ENCODE measurements around the gene KSR1. TPM values are rescaled to one million over a fixed set of nuclear protein-coding genes. Genes with fewer than 3 reads are reported as not detected.
"Not testable (repeated sequence)": the region's sequence is repeated elsewhere in the genome, so short reads cannot be mapped to it uniquely, and the experiment has no call there.

The KSR1 gene
- polyA plus RNA-seq, 1 donor from 2014 or later, result 9.2 TPM

DNA sequence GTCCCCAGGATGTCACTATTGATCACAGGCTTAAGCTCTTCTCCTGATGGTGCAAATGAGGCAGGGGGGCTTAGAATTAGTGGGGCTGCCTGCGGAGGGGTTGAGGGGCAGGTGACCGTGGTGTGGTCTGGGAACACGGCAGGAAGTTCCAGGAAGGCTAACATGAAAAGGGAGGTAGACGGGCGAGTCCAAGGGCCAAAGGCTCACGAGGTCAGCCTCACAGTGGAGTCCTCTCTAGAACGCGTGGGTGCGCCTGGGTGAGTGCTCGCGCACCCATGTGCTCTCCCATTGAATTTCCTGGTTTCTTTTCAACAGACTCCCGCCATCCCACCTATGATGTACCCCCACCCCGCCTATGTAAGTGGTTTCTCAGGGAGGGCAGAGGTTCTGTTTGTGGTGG lies 190.0 kb downstream of the KSR1 start:
- H3K4me2 ChIP-seq (ENCODE audit: low read length), result no peak overlapping the region
- H3K79me2 ChIP-seq (replicated peaks; ENCODE audit: insufficient read depth, low read length), result no peaks in the 10 kb centered on the region
- H2AFZ ChIP-seq (ENCODE audit: low read depth, low read length), result no peak overlapping the region
- no peaks in the 10 kb centered on the region for H3K9me3 ChIP-seq (ENCODE audit: low read length)
- no peaks in the 10 kb centered on the region for H3K36me3 ChIP-seq (ENCODE audit: insufficient read depth, low read length)
- TF ChIP-seq POLR2AphosphoS5 (IDR thresholded peaks at IDR 0.05), result no peak
- TF ChIP-seq RAD21 (conservative IDR thresholded peaks at IDR 0.05), result no peak
- no peaks in the 10 kb centered on the region for H3K9me2 ChIP-seq (ENCODE audit: insufficient read depth, low read length)
- no peak overlapping the region for H3K27ac ChIP-seq (ENCODE audit: low read length)
- no peak overlapping the region for H3K4me3 ChIP-seq (ENCODE audit: low read length)
- no peaks in the 10 kb centered on the region for H3F3A ChIP-seq (ENCODE audit: insufficient read depth, low read length, poor library complexity, severe bottlenecking)
- H3K9ac ChIP-seq (ENCODE audit: low read length), result no peak overlapping the region
- H3K27me3 ChIP-seq (ENCODE audit: insufficient read depth, low read depth, low read length), result no peaks in the 10 kb centered on the region
- no peaks in the 10 kb centered on the region for H4K20me1 ChIP-seq (ENCODE audit: insufficient read depth)

DNA sequence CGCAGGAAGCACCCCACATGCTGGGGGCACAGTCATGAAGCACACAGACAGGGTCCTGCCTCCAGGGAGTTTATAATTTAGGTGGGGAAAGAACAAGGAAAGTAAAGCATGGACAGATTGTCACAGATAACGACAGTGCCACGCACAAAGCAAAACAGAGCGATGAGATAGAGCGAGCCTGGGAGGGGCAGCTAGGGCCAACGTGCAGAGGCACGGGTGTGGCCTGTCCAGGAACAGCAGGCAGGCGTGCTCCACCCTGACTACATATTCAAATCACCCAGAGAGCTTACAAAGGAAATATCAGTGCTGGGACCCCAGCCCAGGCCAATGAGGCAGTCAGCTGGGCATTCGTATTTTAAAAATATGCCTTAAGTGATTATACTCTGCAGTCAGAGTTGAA lies 191.5 kb downstream of the KSR1 start:
- no peaks in the 10 kb centered on the region for H3K9me3 ChIP-seq (ENCODE audit: low read length)
- H3K36me3 ChIP-seq (ENCODE audit: insufficient read depth, low read length), result no peaks in the 10 kb centered on the region
- no peaks in the 10 kb centered on the region for H3K9me2 ChIP-seq (ENCODE audit: insufficient read depth, low read length)
- no peak overlapping the region for H3K27ac ChIP-seq (ENCODE audit: low read length)
- H3K4me2 ChIP-seq (ENCODE audit: low read length), result no peak overlapping the region
- H3K27me3 ChIP-seq (ENCODE audit: insufficient read depth, low read depth, low read length), result no peaks in the 10 kb centered on the region
- no peak overlapping the region for H2AFZ ChIP-seq (ENCODE audit: low read depth, low read length)
- TF ChIP-seq, protein P1, sequence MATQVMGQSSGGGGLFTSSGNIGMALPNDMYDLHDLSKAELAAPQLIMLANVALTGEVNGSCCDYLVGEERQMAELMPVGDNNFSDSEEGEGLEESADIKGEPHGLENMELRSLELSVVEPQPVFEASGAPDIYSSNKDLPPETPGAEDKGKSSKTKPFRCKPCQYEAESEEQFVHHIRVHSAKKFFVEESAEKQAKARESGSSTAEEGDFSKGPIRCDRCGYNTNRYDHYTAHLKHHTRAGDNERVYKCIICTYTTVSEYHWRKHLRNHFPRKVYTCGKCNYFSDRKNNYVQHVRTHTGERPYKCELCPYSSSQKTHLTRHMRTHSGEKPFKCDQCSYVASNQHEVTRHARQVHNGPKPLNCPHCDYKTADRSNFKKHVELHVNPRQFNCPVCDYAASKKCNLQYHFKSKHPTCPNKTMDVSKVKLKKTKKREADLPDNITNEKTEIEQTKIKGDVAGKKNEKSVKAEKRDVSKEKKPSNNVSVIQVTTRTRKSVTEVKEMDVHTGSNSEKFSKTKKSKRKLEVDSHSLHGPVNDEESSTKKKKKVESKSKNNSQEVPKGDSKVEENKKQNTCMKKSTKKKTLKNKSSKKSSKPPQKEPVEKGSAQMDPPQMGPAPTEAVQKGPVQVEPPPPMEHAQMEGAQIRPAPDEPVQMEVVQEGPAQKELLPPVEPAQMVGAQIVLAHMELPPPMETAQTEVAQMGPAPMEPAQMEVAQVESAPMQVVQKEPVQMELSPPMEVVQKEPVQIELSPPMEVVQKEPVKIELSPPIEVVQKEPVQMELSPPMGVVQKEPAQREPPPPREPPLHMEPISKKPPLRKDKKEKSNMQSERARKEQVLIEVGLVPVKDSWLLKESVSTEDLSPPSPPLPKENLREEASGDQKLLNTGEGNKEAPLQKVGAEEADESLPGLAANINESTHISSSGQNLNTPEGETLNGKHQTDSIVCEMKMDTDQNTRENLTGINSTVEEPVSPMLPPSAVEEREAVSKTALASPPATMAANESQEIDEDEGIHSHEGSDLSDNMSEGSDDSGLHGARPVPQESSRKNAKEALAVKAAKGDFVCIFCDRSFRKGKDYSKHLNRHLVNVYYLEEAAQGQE (IDR thresholded peaks at IDR 0.05; ENCODE audit: borderline replicate concordance), result no peak
- TF ChIP-seq MXI1 (conservative IDR thresholded peaks at IDR 0.05; ENCODE audit: poor library complexity, severe bottlenecking), result no peak
- no peak for TF ChIP-seq EZH2 (IDR thresholded peaks at IDR 0.05; ENCODE audit: borderline replicate concordance, insufficient read depth, low read length, poor library complexity, severe bottlenecking)
- no peak for TF ChIP-seq RAD21 (conservative IDR thresholded peaks at IDR 0.05)
- TF ChIP-seq SMC3 (conservative IDR thresholded peaks at IDR 0.05; ENCODE audit: poor library complexity), result no peak
- no peak for TF ChIP-seq EP300 (conservative IDR thresholded peaks at IDR 0.05; ENCODE audit: poor library complexity, severe bottlenecking)
- no peak for TF ChIP-seq POLR2AphosphoS5 (IDR thresholded peaks at IDR 0.05)
- TF ChIP-seq, protein P2, sequence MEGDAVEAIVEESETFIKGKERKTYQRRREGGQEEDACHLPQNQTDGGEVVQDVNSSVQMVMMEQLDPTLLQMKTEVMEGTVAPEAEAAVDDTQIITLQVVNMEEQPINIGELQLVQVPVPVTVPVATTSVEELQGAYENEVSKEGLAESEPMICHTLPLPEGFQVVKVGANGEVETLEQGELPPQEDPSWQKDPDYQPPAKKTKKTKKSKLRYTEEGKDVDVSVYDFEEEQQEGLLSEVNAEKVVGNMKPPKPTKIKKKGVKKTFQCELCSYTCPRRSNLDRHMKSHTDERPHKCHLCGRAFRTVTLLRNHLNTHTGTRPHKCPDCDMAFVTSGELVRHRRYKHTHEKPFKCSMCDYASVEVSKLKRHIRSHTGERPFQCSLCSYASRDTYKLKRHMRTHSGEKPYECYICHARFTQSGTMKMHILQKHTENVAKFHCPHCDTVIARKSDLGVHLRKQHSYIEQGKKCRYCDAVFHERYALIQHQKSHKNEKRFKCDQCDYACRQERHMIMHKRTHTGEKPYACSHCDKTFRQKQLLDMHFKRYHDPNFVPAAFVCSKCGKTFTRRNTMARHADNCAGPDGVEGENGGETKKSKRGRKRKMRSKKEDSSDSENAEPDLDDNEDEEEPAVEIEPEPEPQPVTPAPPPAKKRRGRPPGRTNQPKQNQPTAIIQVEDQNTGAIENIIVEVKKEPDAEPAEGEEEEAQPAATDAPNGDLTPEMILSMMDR (IDR thresholded peaks at IDR 0.05; ENCODE audit: poor library complexity, severe bottlenecking), result no peak
- no peak for TF ChIP-seq TAF1 (IDR thresholded peaks at IDR 0.05; ENCODE audit: low read depth)
- no peak overlapping the region for H3K4me3 ChIP-seq (ENCODE audit: low read length)
- H3F3A ChIP-seq (ENCODE audit: insufficient read depth, low read length, poor library complexity, severe bottlenecking), result no peaks in the 10 kb centered on the region
- H4K20me1 ChIP-seq (ENCODE audit: insufficient read depth), result no peaks in the 10 kb centered on the region
- H3K79me2 ChIP-seq (replicated peaks; ENCODE audit: insufficient read depth, low read length), result no peaks in the 10 kb centered on the region
- no peak overlapping the region for H3K9ac ChIP-seq (ENCODE audit: low read length)

DNA sequence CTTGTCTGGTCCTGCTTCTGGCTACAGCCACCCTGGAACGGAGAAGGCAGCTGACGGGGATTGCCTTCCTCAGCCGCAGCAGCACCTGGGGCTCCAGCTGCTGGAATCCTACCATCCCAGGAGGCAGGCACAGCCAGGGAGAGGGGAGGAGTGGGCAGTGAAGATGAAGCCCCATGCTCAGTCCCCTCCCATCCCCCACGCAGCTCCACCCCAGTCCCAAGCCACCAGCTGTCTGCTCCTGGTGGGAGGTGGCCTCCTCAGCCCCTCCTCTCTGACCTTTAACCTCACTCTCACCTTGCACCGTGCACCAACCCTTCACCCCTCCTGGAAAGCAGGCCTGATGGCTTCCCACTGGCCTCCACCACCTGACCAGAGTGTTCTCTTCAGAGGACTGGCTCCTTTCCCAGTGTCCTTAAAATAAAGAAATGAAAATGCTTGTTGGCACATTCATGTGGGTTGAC lies 192.9 kb downstream of the KSR1 start:
- H2AFZ ChIP-seq (ENCODE audit: low read depth, low read length); H3F3A ChIP-seq (ENCODE audit: insufficient read depth, low read length, poor library complexity, severe bottlenecking): not testable (repeated sequence)

More for the DNA sequence above, 192.9 kb downstream of the KSR1 start:
- H3K9ac ChIP-seq (ENCODE audit: low read length); H3K4me3 ChIP-seq (ENCODE audit: low read length); H4K20me1 ChIP-seq (ENCODE audit: insufficient read depth); H3K36me3 ChIP-seq (ENCODE audit: insufficient read depth, low read length); H3K9me2 ChIP-seq (ENCODE audit: insufficient read depth, low read length); H3K27ac ChIP-seq (ENCODE audit: low read length); H3K79me2 ChIP-seq (replicated peaks; ENCODE audit: insufficient read depth, low read length); H3K27me3 ChIP-seq (ENCODE audit: insufficient read depth, low read depth, low read length); H3K4me2 ChIP-seq (ENCODE audit: low read length); H3K9me3 ChIP-seq (ENCODE audit: low read length): not testable (repeated sequence)
